Activated CD8-positive, alpha-beta memory T cell treated with anti-CD3 and anti-CD28 coated beads for 4 hours (primary cell): ENCODE data around the gene SLC30A2.
A peak's percentile ranks its signal among the peaks of the same experiment; 100 is the strongest.

Source experiments
- DNase-seq, 2 donors: peaks; one replicate each; pipeline ENCODE4 v3.0.0-alpha.2; 2020; ENCODE audit warnings: low read depth in 2 of 2

SLC30A2 gene

GRCh38 chr1:26041401-26041800, 4.5 kb downstream of the SLC30A2 start:
- DNase-seq = no peak

DNA sequence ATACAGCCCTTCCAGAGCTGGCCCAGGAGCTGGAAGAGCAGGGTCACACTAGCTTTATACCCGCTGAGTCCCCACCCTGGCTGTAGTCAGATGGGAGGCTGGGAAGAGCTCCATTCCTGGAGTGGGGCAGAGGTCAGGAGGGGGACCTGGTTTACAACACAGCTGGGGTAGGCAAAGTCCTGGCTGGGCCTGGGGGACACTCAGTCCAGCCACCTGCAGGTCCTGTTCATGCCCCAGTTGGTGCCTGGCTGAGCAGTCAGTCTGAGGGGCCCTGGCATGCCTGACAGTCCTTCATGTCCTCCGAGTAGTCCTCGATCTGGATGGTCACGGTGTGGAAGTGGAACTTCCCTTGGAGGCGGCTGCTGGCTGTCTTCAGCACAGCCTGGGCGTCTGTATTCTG, 7.0 kb downstream of the SLC30A2 start:
- no peak for DNase-seq

- DNase-seq = no peak
Observed at GRCh38 chr1:26038477-26038876, 7.4 kb downstream of the SLC30A2 start.

DNA sequence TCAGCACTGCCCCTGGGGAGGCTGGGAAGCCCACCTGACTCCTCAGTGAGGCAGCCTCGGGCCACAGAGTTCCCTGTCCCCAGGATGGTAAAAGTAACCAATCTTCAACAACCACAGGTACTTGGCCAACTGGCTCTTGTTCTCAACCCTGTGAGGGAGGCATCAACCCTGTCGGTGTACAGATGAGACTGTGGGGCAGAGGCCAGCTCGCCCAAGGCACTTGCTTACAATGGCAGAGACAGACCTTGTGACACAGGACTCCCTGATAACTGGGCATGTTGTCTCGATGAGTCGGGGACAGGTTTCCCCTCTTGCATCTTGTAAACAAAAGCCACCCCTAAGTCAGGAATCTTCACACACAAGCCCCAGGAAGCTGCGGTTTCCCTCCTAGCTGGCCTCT, 8.0 kb downstream of the SLC30A2 start:
- no peak for DNase-seq

GRCh38 chr1:26036756-26037281, 9.1 kb downstream of the SLC30A2 start:
- no peak for DNase-seq

DNA sequence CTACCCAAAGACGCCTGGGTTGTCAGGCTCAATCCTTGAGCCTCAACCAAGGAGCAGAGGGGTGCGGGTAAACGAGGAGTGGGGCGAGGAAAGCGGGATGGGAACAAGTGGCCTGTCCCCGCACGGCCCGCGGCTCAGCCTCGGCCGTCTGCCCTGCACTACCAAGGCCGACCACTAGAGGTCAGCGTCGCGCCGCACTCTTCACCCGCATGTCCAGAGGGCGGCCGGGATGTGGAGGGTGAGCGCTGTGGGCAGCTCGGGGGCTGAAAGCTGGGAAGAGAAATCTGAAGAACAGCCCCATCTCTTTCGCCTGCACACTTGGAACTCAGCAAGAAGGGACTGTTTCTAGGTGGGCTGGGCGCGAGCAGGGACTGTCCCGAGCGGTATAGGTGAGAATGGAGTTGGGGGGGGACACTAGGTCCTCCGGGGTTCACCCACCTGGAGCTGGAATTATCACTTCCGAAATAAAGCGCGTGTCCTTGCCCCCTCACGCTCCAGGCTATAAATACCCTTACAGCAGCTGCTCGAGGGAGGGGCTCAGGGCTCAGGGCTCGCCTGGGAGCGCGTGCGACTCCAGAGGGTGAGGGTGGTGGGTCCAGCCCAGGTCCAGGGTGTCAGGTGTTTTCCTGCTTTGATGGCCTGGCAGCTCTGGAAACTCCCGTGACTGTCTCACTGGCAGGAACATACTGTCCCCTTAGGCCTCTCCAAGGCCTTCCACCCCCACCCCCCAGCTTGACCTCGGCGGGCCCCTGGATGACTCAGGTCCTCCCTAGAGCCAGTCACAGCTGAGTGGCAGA, 9.8 kb downstream of the SLC30A2 start:
- DNase-seq = peak; percentile 39 to 41

GRCh38 chr1:26035203-26035958, 10.5 kb downstream of the SLC30A2 start:
- DNase-seq = peak; percentile 84 to 87

DNA sequence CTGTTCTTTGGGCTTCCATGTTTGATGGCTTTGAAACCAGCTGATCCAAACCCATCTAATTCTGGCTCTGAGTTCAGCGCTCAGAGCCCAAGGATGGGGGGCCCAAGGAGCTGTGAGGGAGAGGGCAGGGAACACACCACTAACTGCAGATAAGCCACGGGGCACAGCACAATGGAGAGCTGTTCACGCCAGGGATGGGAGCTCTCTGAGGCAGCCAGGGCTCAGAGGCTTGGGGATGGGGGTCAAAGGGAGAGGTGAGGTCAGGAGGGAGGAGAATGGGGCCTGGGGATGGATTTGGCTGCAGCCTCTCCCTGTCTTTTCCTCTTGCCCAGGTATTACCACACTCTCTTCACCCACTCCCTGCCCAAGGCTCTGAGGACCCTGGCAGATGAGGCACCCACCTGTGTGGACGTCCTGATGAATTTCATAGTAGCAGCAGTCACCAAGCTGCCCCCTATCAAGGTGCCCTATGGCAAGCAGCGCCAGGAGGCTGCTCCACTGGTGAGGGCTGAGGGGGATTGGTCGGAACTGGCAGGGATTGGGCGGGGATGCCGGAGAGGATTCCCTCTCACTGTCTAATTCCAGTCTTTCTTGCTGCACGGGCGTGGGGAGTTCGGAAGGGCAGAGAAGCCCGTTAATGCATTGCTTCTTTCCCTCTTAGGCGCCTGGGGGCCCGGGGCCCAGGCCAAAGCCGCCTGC, 11.3 kb downstream of the SLC30A2 start:
- DNase-seq = no peak

DNA sequence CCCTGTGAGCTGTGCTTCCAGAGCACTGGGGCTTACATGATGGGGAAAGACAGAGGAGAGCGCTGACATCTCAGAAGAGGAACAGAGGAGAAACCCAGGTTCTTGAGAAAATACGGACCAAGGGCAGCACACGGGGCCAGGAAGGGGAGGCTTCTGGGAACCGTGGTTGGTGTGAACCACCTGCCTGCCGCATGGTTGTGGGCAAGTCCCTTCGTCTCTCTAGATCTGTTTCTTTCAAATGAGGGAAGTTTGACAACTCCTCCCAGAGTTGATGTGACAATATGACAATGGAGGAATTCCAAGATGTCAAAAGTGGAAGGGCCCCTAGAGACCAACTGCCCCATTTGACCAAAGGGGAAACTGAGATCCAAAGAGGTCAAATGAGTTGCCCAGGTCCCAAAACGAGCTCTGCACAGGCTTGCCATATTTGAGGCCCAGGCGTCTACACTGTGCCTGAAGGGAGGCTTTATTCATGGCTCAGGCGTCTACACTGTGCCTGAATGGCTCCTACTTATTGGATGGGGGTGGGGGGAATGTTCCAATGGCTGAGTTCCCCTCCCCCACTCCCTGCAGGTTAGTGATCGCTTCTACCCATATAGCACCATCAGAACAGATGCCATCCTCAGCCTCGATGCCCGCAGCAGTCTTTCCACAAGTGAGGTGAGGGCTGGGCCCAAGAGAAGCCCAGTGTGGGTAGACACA, 13.1 kb downstream of the SLC30A2 start:
- no peak for DNase-seq

GRCh38 chr1:26031611-26032220, 14.2 kb downstream of the SLC30A2 start:
- no peak for DNase-seq

DNA sequence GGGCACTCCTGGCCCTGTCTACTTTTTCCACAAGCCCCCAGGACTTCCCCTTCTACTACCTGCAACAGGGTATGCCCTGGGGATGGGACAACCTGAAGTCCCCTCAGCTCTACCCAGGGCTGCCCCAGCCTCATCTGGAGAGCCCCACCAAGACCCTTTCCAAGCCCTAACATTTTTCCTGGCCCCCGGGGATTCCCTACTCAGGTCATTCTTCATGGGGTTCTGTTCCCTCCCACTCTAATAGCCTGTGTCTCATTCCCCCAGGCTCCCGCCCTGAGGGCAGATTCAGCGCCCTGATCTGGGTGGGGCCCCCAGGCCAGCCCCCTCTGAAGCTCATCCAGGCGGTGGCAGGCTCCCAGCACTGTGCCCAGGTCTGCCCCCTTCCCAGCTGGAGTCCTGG, 14.7 kb downstream of the SLC30A2 start:
- no peak for DNase-seq

GRCh38 chr1:26029864-26030481, 15.9 kb downstream of the SLC30A2 start:
- DNase-seq = no peak

GRCh38 chr1:26029054-26029863, 16.7 kb downstream of the SLC30A2 start:
- no peak for DNase-seq

DNA sequence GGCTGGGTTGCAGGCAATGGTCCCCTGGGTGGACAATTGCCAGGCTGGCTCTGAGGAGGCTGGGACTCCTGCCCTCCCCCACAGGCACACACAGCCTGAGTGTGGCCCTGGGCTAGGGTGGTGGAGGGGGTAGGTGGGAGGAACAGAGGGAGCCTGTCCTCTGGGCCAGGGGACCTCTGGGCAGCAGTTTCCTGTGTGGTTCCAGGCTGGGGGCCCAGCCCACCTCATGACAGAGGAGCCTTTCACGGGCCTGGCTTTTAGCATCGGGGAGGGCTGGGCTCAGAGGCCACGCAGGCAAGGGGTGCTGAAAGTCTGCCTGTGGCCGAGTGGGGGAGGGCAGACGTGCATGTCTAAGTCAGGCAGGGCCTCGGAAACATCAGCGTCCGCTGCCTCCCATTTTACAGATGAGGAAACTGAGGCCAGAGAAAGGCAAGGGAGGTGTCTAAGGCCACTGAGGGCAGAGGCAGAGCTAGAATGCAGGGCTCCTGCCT, 17.4 kb downstream of the SLC30A2 start:
- no peak for DNase-seq

- no peak for DNase-seq
Observed at GRCh38 chr1:26027716-26028489, 18.0 kb downstream of the SLC30A2 start.

- DNase-seq = no peak
Observed at GRCh38 chr1:26025517-26025916, 20.4 kb downstream of the SLC30A2 start.

DNA sequence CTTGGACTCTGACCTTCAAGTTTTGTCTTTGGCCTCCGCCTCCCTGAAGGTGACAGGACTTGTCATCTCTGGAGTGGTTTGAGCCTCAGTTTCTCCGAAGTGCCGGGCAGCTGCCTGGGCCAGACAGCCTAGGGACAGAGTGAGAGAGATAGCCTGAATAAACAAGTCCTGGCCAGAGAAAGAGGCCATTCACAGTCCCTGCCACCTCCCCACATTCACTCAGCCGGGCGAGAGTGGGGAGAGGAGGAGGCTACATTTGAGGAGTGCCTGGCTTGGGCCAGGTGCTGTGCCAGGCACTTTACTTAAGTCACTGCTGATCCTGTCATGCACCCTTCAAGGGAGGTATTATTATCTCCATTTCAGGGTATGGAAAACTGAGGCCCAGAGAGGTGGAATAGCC, 20.9 kb downstream of the SLC30A2 start:
- no peak for DNase-seq

DNA sequence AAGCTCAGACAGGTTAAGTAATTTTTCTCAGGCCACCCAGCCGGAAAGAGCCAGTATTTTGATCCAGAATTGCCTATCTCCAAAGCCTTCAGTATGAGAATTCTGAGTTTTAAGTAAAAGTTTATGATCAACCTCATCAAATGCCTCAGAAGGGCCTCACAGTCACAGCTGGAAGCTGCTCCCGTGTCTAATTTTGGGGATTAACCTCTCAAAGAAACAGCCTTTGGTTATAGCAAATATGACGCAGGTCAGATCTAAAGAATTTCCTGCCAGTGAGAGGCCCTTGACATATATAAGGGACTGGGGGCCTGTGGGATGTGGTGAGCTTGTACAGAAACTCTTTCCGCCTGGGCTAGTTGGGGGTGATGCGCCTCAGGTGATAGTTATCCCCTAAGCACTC, 22.1 kb downstream of the SLC30A2 start:
- DNase-seq = no peak

GRCh38 chr1:26023009-26023408, 22.9 kb downstream of the SLC30A2 start:
- DNase-seq = no peak
